Panc1 (cell line): ENCODE measurements around the gene ZNF670. TPM values are rescaled to one million over a fixed set of nuclear protein-coding genes. Genes with fewer than 3 reads are reported as not detected.

ENCODE experiments used
- ATAC-seq: fragments of 200-7000 bp; cut with Tn5 transposase; 2 replicates; pipeline ENCODE4 v1.9.1; 2020; ENCODE audit warnings: mild to moderate bottlenecking, moderate library complexity
- BruUV-seq: library from RNA; stranded (reverse); fragments of 400-500 nt; replicated peaks from 2 replicates; lab custom pipeline; 2021; lab: Mats Ljungman, UMichigan
- CTCF ChIA-PET: fragments of 300-600 bp; sonication (Branson Sonifier 250); formaldehyde crosslinking; loops from one replicate; lab custom pipeline; 2022; ENCODE audit warnings: antibody characterized with exemption; lab: Charles Lee
- POLR2A ChIA-PET: fragments of 300-600 bp; sonication (Branson Sonifier 250); formaldehyde crosslinking; loops from one replicate; lab custom pipeline; 2022; ENCODE audit warnings: antibody characterized with exemption; lab: Charles Lee
- DNase-seq: peaks from one replicate; pipeline ENCODE4 v3.0.0-alpha.2; 2010; ENCODE audit warnings: low read depth, low spot score
- H3K27ac ChIP-seq: 2 replicates; pipeline ENCODE4 v1.5.1; 2011; ENCODE audit warnings: mild to moderate bottlenecking, low read length, inconsistent platforms
- H3K27me3 ChIP-seq: fragments of 200-500 bp; sonication (Bioruptor generic); 2 replicates; pipeline ENCODE4 v1.6.0; 2014; ENCODE audit warnings: low read length, inconsistent platforms; ENCODE audit not compliant: control insufficient read depth, insufficient read depth
- H3K36me3 ChIP-seq: fragments of 200-500 bp; sonication (Bioruptor generic); 2 replicates; pipeline ENCODE4 v1.5.1; 2014; ENCODE audit warnings: inconsistent platforms, mild to moderate bottlenecking, low read length, moderate library complexity; ENCODE audit not compliant: control insufficient read depth, insufficient read depth
- H3K4me1 ChIP-seq: 2 replicates; pipeline ENCODE4 v1.5.1; 2011; ENCODE audit warnings: inconsistent platforms, mild to moderate bottlenecking, low read length, moderate library complexity; ENCODE audit not compliant: control insufficient read depth, insufficient read depth
- H3K4me3 ChIP-seq, 2 experiments: 2 replicates each; pipeline ENCODE4 v1.5.1; 2011 to 2012; ENCODE audit warnings: low read depth in 2 of 2, low read length in 2 of 2, mild to moderate bottlenecking in 2 of 2, inconsistent platforms in 1 of 2, moderate library complexity in 1 of 2
- H3K9me3 ChIP-seq: fragments of 200-500 bp; sonication (Bioruptor generic); 2 replicates; pipeline ENCODE4 v1.5.1; 2014; ENCODE audit warnings: low read depth, mild to moderate bottlenecking, inconsistent platforms, low read length, moderate library complexity; ENCODE audit not compliant: control insufficient read depth, insufficient read depth
- POLR2AphosphoS5 ChIP-seq: IDR thresholded peaks from 2 replicates; pipeline ENCODE4 v1.6.1; 2012; ENCODE audit warnings: mild to moderate bottlenecking, low read depth, low read length, moderate library complexity
- SIN3A ChIP-seq: IDR thresholded peaks from 2 replicates; pipeline ENCODE4 v1.6.1; 2012; ENCODE audit warnings: low read depth, mild to moderate bottlenecking, low read length, moderate library complexity, borderline replicate concordance; ENCODE audit not compliant: insufficient read depth
- TCF7L2 ChIP-seq: IDR thresholded peaks from 2 replicates; pipeline ENCODE4 v1.6.1; 2011; ENCODE audit warnings: mild to moderate bottlenecking, low read depth, low read length, inconsistent platforms
- in situ Hi-C: cut with HindIII; loops from 2 replicates; pipeline ENCODE4 v1.10.0; 2016; ENCODE audit warnings: low sequenced_read_pairs, low pct_unique_long_range_greater_than_20kb
- intact Hi-C: fragments of 100-400 bp; cut with micrococcal nuclease; formaldehyde crosslinking; loops from one replicate; pipeline ENCODE4 v1.10.0; 2022; ENCODE audit not compliant: unreplicated experiment
- total RNA-seq: library from RNA; stranded (reverse); gene quantifications from one replicate; pipeline ENCODE4 v1.2.1, GENCODE V29; 2021; ENCODE audit not compliant: unreplicated experiment
- TF ChIP-seq, protein P1 (sequence below), 2 experiments: IDR thresholded peaks; 2 replicates each; pipeline ENCODE4 v1.6.1; 2011 to 2012; ENCODE audit warnings: low read depth in 2 of 2, control low read depth in 1 of 2, low read length in 1 of 2, mild to moderate bottlenecking in 1 of 2, moderate library complexity in 1 of 2; ENCODE audit not compliant: insufficient read depth in 1 of 2
- TF ChIP-seq, protein P2 (sequence below): fragments of 450-650 bp; IDR thresholded peaks from 2 replicates; pipeline ENCODE4 v1.5.1; 2017; ENCODE audit warnings: mild to moderate bottlenecking

Gene ZNF670
- total RNA-seq, 1 experiment from 2014 or later, result 6.4 TPM

DNA sequence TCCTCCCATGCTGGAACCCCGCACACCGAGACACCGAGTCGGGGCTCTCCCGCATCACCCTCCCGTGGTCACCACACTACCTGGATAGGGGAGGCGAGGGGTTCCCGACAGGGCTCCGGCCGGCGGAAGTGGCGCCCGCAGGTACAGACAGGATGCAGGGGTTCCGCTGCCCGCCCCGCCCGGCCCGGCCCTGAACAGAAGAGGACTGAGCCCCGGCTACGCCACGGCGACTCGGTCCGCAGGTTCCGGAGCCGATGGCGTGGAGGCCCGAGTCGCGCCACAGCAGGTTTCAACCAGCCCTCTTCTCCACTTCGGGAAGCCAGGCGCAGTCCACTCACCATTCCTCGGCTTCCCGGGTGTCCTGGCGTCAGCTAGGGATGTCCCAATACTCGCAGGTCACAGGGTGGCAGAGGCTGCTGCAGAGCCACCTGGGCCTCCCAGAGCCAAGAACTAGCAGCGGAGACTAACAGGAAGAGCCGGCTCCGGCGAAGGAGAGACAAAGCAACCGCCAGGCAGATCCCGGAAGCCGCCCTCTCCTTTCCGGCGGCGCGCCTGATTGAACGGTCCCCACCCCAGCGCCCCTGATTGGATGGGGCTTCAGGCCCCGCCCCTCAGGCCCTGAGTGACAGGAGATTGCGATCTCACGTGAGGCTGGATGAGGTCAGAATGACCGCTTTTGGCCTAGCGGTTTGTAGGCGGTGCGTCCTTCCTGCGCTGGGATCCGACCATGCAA is 25.4 kb upstream of the ZNF670 start, which contains the start of gene ZNF669:
Gene ZNF669, minus strand, starts transcription at position 498 of the 733 bp plus-strand sequence. Its CDS starts 157 bp downstream, at position 341.
- H3K4me3 ChIP-seq, result peak within 1 kb of the TSS; percentile 59 to 78
- H3K36me3 ChIP-seq, result peaks cover 17% of the 10 kb centered on the region
- ChIA-PET POLR2A (interaction anchor here (1.0 kb wide), 1 partner anchor 25 kb away, joined by 5 read pairs; the partner anchor contains the start of gene ZNF670), CTCF (no interaction called here)
- in situ Hi-C loops, result no loop called here
- H3K9me3 ChIP-seq, result peaks cover 33% of the 10 kb centered on the region
- intact Hi-C loops, result no loop called here
- TF ChIP-seq, protein P1, sequence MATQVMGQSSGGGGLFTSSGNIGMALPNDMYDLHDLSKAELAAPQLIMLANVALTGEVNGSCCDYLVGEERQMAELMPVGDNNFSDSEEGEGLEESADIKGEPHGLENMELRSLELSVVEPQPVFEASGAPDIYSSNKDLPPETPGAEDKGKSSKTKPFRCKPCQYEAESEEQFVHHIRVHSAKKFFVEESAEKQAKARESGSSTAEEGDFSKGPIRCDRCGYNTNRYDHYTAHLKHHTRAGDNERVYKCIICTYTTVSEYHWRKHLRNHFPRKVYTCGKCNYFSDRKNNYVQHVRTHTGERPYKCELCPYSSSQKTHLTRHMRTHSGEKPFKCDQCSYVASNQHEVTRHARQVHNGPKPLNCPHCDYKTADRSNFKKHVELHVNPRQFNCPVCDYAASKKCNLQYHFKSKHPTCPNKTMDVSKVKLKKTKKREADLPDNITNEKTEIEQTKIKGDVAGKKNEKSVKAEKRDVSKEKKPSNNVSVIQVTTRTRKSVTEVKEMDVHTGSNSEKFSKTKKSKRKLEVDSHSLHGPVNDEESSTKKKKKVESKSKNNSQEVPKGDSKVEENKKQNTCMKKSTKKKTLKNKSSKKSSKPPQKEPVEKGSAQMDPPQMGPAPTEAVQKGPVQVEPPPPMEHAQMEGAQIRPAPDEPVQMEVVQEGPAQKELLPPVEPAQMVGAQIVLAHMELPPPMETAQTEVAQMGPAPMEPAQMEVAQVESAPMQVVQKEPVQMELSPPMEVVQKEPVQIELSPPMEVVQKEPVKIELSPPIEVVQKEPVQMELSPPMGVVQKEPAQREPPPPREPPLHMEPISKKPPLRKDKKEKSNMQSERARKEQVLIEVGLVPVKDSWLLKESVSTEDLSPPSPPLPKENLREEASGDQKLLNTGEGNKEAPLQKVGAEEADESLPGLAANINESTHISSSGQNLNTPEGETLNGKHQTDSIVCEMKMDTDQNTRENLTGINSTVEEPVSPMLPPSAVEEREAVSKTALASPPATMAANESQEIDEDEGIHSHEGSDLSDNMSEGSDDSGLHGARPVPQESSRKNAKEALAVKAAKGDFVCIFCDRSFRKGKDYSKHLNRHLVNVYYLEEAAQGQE (IDR thresholded peaks at IDR 0.05; ENCODE audit: insufficient read depth in 1 of 2, low read depth in 2 of 2, low read length in 1 of 2), result no peak
- TF ChIP-seq TCF7L2 (peak; percentile 89), SIN3A (no peak; the same call in 1 of the 2 replicates), POLR2AphosphoS5 (peak; percentile 94)
- TF ChIP-seq, protein P2, sequence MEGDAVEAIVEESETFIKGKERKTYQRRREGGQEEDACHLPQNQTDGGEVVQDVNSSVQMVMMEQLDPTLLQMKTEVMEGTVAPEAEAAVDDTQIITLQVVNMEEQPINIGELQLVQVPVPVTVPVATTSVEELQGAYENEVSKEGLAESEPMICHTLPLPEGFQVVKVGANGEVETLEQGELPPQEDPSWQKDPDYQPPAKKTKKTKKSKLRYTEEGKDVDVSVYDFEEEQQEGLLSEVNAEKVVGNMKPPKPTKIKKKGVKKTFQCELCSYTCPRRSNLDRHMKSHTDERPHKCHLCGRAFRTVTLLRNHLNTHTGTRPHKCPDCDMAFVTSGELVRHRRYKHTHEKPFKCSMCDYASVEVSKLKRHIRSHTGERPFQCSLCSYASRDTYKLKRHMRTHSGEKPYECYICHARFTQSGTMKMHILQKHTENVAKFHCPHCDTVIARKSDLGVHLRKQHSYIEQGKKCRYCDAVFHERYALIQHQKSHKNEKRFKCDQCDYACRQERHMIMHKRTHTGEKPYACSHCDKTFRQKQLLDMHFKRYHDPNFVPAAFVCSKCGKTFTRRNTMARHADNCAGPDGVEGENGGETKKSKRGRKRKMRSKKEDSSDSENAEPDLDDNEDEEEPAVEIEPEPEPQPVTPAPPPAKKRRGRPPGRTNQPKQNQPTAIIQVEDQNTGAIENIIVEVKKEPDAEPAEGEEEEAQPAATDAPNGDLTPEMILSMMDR, result no peak
- BruUV-seq, result no TSS peak
- H3K27ac ChIP-seq, result peak within 1 kb of the TSS; percentile 65
- ATAC-seq (peak; percentile 99), DNase-seq (peak; percentile 86)
- peaks cover 6% of the 10 kb centered on the region; the same call in 1 of the 2 replicates for H3K4me1 ChIP-seq
- no peaks in the 10 kb centered on the region for H3K27me3 ChIP-seq

DNA sequence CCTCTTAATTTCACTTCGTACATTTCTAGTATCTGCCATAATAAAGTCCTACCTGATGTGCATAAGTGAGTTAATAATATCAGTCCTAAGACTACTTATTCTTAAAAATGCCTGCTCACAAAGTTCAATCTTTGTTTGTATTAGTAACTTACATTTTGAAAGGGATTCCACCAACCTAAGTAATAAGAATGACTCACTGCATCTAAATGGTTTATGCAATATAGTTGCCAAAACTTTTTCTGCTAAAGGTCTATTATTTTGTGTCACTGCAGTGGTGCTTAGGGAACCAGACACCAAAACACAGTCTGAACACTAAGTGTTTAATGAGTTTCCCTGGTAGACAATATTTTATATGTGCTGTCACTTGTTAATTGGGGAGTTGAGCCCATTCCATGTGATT is 23.8 kb upstream of the ZNF670 start:
- BruUV-seq, result TSS peak; percentile 62
- H3K36me3 ChIP-seq, result peaks cover 17% of the 10 kb centered on the region
- no peak for ATAC-seq
- ChIA-PET CTCF (no interaction called here), POLR2A (no interaction called here)
- in situ Hi-C loops (no loop called here), intact Hi-C loops (no loop called here)
- H3K4me1 ChIP-seq, result peaks cover 6% of the 10 kb centered on the region; the same call in 1 of the 2 replicates
- TF ChIP-seq TCF7L2 (no peak), SIN3A (no peak), POLR2AphosphoS5 (no peak)
- TF ChIP-seq, protein P1 (IDR thresholded peaks at IDR 0.05; ENCODE audit: insufficient read depth in 1 of 2, low read depth in 2 of 2, low read length in 1 of 2), result no peak
- TF ChIP-seq, protein P2, result no peak
- no peak overlapping the region for H3K4me3 ChIP-seq
- no peaks in the 10 kb centered on the region for H3K27me3 ChIP-seq
- no peak for DNase-seq
- H3K27ac ChIP-seq, result no peak overlapping the region
- H3K9me3 ChIP-seq, result peaks cover 44% of the 10 kb centered on the region
